Activated effector memory CD4-positive, alpha-beta T cell treated with anti-CD3 and anti-CD28 coated beads, Interleukin-2, amount 50 U/mL, for 16 hours (primary cell): ENCODE measurements around the gene ING4.
A peak's percentile ranks its signal among the peaks of the same experiment; 100 is the strongest.

ENCODE experiments used
- DNase-seq: peaks from one replicate; pipeline ENCODE4 v3.0.0-alpha.2; 2020

The ING4 gene

DNA sequence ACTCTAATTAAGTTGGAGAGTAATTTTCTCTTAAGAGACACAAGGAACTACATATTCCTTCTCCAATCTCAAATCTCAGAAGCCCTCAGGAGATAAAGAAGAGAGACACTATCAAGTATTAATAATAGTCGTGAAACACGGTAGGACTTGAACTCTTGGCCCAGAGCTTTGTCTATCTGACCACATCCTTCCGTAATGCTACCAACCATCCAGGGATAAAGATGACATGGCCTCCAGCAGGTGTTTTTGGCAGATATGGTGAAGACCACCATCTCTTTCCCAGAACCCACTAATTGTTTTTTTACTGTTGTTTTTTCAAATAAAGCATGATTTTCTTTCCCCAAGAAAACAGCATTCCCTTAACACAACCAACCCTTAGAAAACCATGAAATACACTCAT, 22.9 kb upstream of the ING4 start:
- no peak for DNase-seq

DNA sequence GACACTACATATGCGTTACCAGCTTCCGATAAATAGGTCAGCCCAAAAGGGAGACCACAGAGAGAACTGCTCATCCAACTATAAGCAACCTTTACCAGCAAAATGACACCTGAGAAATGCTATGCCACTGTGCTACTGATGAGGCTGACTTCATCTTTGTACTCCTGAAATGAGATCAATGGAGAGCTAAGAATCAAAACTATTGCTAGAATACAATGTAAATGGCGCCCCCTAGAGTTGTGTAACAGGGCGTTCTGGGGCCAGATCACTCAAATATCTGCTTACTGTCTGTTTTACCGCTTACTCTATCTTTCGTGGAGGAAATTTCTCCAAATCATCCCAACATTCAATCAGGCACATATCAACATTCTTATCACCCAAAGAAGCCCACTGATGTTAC, 21.7 kb upstream of the ING4 start:
- peak; percentile 70 for DNase-seq

DNA sequence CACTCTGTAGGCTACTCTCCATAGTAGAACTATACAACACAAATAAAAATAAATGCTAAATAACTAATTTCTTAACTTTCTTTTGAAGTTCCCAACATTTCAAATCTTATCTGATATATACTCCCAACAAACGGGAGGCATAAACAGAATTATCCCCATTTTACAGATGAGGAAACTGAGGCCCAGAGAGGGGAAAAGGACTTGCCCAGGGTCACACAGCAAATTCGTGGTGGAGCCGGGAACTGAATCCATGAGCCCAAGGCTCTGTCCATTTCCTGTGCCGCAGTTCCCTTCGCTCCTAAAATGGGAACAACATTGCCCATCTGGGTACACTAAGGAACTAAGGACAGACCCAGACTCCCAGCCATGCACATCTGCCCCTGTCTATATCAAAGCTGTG, 14.0 kb upstream of the ING4 start:
- DNase-seq, result no peak

DNA sequence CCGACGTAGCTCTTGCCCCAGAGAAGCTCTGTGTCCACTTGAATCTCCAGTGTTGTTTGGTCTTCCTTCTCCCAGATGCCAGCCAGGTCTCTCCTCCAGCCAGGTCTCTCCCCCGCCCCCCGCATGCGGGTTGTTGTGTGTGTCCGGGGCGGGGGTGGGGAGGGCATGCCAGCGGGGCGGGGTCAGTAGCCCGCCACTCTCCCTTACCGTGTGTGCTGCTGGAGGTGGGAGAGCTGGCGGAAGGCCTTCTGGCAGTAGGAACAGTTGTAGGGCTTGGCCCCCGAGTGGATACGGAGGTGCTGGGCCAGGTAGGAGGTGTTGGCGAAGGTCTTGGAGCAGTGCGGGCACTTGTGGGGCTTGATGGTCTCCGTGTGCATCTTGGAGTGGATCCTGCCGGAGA, 9.2 kb upstream of the ING4 start:
- DNase-seq, result no peak

DNA sequence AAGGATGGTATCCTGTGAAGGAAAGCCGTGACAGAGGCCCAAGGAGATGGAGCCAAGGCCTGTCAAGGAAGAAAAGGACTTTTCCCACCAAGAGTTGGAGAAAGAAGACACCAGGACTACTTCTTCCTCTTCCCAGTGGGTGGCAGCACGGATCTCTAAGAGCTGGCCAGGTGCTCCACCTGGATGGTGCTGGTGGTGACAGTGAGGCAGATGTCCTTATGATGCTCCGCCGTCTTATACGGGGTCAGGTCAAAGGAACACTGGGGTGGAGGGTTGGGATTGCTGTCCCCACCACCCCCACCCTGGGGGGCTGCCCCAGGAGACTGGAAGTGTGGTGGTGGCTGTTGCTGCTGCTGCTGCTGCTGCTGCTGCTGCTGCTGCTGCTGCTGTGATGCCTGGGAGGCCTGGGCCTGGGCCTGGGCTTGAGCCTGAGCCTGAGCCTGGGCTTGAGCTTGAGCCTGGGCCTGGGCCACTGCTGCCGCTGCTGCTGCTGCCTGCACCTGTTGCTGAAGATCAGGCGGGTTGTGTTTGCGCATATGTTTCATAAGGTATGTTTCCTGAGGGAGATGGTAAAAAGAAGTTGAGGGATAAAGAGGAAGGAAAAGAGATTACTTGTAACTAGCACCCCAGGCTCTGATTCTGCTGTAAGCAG, 4.8 kb upstream of the ING4 start:
- no peak for DNase-seq

DNA sequence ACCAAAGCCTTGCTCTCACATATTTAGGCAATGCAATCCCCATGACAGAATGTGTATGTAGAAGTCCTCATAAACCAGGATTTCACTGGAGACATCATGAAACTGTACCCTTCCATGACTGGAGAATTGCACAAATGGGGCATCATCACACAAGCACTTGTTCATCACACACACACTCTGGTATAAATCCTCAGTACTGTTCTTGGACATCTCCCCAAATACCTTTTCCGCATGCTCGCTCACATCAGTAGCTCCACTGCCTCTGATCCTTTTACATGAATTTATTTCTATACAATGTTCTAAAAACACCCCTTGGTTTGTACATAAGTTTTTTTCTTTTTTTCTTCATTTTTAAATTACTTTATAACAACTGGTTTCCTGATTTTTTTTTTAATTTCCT, 3.3 kb upstream of the ING4 start:
- no peak for DNase-seq

DNA sequence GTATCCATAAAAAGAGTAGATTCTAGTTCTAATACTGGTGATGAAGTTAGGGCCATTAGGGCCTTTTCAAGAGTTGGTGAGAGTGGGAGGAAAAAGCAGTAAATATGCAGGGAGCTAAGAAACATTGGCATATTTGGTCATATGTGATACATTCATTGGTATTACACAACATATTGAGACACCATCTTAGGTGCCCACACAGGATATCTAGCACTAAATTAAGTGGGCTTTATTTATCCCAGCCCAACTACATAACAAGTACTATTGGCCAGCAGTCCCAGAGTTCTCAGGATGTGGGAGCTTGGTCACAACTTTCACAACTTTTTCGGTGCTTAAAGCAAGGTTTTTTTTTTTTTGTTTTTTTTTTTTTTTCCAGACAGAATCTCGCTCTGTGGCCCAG, 2.0 kb upstream of the ING4 start:
- DNase-seq, result no peak

DNA sequence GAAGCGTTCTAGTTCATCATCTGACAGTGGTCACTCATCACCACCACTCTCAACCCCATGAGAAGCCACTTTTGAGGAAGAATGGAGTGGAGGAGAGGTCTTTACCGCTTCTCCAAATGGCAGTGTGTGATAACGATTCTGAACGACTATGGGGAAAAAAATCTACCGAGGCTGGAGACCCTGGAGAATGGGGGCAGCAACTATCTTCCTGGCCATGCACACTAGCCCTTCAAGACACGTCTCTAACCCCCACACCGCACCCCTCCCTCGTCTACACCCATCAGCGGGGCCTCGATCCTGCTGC, 365 bp downstream of the ING4 start:
- DNase-seq, result no peak

DNA sequence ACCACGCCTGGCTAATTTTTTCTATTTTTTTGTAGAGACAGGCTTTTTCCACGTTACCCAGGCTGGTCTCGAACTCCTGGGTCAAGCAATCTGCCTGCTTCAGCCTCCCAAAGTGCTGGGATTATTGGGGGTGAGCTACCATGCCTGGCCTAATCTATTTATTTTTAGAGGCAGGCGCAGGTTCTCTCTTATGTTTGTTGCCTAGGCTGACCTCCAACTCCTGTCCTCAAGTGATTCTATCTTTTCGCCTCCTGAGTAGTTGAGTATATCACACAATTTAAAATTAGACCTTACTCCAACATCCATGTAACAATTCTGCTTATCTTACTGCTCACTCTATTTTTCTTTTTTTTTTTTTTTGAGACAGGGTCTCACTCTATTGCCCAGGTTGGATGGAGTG, 8.9 kb downstream of the ING4 start:
- DNase-seq, result no peak

DNA sequence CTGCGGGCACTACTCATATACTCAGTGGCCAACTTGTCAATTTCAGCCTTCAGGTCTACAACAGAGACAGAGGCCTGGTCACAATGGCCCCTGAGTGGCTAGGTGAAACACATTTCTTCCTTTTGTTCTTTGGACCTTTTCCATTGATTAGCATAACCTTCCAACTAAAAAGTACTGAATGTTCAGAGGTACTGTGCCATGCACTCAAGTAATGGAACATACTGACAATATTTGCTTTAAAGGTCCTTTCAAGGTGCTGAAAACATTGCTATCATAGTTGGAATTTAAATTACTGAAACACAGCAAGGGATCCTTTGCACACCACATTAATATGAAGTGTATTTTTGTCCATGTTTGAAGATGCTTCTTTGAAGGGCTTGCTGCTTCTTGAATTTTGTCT, 9.6 kb downstream of the ING4 start:
- DNase-seq, result no peak

DNA sequence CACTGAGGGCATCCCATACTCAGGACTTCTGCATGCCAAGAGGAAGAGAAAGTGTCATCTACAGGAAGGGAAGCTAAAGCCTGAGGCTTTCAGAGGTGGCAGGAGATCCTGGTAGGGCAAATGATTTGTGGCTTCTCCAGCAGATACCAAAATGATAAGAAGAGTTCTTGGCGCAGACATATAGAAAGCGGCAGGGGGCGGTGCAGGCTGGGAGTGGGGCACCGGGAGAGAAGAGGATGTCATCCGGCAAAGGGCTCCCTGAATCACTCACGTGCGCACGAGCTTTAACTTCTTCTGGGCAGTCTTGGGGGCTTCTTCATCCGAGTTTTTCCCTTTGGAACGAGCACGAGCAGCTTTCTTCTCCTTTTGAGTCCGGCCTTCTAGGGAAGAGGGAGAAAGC, 10.5 kb downstream of the ING4 start:
- no peak for DNase-seq

DNA sequence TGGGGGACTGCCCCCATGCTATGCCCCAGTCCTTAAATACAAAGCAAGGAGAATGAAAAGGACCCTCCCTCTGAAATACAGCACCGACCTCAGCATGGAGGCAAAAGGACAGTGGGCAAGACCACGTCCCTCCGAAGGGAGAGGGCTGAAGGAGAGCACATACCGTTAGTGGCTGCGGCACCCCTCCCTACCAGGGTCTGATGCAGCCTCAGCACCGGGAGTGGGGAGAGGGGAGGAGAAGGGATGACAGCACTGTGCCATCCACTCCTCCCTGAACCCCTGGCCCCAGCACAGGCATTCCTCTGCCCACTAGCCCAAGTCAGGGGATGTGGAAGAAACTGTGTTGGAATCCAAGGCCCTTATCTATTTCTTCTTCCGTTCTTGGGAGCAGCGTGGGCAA, 12.1 kb downstream of the ING4 start:
- DNase-seq, result no peak

DNA sequence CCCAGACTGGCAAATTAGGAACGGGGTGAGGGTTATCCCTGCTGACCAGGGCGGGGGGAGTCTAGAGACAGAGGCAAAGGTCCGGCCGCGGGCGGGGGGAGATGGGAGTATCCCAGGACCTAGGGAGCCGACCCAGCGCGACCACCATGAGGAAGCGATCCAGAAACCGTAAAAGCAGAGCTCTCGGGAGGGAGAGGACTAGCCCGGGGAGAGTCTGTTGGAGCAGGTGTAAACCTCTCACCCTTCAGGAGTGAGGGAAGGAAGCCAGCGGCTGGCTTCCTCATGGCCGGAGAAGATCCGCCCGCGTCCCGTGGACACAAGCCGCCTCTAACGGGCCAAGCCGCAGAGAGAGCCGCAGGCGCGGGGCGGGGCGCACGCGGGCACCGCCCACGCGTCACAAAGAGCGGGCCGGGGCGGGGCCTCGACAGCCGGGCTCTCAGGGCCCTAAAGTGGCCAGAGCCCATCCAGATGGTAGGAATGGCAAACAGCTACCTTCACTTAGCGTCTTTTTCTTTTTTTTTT, 15.8 kb downstream of the ING4 start, which contains the start of gene ACRBP:
Gene ACRBP, minus strand, starts transcription at position 350 of the 522 bp plus-strand sequence. Its CDS starts 66 bp downstream, at position 284.
- DNase-seq, result peak; percentile 69

DNA sequence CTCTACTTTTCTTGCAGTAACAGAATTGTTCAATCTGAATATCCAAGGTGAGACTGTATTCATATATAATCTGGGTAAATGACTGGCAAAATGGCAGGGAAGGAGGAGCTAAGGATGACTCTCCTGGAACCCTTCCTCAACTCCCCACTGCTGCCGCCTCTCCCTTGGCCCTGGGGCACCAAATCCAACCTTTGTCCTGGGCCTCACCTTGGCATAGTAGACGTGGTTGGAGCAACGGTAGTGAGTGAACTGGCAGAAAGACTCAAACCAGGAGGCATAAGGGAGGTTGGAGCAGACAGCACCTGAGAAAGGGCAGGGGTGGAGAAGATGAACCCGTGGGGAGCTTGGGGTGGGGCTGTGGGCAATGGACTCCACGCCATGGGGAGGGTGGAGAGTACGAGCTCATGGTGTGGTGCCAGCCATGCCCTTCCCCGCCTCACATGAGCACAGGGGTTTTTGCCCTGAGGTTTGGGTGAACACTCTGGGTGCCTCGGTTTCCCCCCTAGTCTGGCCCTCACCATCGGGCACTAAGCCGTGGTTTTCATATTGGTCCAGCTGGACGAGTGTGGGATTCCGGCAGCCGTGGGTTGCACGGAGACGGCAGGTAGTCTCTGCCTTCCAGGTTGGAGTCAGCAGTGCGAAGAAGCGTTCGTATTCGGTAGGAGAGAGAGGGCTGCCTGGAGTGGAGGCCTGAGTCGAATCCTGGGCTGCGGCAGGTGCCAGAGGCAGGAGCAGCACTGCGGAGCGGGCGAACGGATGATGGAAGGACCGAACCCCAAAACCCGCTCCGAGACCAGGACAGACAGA, 16.4 kb downstream of the ING4 start:
- no peak for DNase-seq

DNA sequence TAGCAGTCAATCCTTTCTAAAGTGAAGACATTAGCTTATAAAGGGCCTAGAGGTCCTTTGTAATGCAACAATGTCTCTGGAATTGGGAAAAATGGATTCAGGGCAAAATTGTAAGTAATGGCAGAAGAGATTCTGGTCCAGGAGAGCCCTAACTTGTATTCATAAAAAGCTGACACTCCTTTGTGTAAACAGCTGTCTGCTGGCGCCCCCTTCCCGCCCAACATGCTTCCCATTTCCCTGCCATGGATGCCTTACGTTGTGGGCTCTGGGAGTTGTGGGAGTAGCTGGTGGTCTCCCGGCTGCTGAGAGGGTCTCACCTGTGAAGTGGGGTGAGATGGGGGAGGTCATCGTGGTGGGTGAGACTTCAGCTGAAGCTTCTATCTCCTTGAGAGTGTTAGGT, 18.0 kb downstream of the ING4 start:
- no peak for DNase-seq

DNA sequence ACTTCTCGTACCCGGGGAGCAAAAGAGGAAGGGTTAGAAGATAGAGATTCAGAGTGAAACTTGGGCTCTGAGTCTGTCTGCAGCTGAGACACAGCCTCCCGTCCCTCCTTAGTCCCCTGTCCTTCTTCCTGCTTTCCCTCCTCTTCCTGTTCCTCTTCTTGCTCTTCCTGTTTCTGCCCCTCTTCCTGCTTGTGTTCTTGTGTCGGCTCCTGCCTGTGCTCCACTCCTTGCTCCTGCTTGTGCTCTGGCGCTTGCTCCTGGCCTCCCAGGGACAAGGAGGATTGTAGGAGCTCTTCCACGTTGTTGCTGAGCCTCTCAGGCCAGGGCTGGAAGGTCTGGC, 18.7 kb downstream of the ING4 start:
- DNase-seq, result no peak

DNA sequence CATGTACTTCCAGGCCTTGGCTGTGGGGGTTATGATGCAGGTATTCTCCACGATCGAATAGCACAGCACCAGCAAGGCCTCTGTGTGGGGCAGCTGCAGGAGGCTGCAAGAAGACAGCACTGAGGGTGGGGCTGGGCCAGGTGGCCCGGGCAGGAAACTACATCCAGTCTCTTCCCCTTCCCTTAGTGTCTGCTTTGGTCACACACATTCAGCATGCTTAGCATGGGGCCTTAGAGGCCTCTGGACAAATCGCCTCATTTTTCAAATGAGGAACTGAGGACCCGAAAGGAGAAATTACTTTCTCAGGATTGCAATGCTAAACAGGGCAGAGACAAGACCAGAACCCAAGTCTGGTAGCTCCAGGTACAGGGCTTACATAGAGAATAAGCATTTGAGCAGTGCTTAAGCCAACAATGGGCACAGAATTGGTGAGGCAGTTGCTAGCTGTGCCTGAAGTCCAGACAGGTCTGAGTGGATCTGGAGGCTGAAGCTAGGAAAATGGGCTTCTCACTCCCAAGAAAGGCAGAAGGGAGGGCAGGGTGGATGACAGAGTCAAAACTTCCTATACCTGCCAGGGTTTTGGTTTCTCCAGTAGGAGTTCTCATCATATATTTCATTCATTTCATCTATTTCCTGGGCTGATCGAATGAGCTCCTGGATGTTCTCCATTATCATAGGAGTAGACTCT, 19.2 kb downstream of the ING4 start:
- DNase-seq, result no peak

DNA sequence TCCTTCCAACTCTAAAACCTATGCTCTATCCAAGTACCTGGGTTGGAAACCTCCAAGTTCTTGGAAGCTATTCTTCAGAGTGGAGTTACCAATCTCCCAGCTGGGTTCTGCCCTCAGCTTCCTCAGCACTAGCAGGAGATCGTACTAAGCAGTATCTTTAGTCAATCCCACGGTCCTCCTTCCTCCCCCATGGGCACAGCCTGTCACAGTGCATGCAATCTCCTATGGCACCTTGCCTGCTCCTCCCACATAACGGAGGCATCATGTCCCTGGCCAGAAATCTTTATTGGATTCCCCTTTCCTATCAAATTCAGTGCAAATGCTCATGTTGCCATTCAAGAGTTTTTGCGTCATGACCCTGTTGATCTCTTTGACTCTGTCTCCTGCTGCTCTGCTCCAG, 21.8 kb downstream of the ING4 start:
- no peak for DNase-seq

DNA sequence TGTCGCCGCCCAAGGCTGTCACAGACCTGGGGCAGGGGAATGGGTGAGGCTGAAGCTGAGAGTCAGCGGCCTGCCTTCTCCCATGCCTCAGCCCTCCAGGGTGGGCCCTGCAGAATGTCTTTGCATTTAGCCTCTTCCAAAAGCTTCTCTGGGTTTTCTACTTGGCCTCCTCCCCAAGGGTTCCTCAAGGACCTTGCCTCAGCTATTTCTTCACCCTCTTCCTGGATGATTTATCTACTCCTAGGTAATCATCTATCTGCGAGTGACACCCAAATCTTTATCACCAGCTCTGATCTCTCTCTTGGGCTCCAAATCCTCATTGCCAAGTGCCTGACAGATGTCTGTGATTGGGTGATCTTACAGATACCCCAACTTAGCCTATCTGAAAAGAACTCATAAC, 22.4 kb downstream of the ING4 start:
- no peak for DNase-seq

DNA sequence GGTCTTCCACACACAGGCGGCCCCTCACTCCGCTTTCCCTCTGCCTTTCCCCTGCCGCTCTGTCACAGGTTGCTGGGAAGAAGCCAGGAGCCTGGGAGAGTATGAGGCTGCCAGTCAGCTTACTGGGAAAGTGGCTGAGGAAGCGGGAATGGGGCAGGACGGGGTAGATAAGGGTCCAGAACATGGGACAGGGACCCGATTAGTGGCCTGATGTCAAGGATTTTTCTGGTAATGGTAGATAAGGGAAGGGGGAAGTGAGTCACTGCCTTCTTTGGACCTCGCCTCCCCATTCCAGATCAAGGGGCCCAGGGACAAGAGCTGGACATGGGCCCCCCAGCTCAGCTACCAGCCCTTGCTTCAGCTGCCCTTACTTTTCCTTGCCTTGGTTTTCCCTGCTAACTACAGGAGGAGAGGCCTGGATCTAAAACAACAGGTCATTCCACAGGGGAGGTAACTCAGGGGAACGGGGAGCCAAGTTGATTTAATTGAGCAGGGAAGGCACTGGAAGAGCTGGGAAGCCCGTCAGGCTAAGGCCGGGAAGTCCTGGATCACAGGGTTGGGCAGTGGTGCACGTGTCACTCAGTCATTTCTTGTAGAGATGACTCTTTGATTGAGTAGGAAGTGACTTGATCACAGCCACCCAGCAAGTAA, 23.6 kb downstream of the ING4 start:
- no peak for DNase-seq

DNA sequence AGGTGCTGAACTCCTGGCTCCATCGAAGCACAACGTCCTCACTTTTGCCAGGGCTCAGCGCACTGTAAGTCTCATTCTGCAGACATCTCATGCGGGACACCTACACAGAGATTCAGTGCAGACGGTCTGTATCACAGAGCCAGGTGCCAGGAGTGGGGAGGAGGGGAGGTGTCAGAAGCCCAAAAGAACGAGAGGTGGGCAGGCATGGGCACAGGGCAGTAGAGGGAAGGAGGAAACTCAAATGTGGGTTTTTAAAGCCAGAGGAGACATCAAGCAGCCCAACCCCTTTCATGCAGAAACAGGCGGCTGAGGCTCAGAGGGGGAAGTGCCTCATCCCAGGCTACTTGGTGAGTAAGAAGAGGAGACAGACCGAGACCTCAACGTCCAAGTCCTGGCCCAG, 24.6 kb downstream of the ING4 start:
- DNase-seq, result no peak

DNA sequence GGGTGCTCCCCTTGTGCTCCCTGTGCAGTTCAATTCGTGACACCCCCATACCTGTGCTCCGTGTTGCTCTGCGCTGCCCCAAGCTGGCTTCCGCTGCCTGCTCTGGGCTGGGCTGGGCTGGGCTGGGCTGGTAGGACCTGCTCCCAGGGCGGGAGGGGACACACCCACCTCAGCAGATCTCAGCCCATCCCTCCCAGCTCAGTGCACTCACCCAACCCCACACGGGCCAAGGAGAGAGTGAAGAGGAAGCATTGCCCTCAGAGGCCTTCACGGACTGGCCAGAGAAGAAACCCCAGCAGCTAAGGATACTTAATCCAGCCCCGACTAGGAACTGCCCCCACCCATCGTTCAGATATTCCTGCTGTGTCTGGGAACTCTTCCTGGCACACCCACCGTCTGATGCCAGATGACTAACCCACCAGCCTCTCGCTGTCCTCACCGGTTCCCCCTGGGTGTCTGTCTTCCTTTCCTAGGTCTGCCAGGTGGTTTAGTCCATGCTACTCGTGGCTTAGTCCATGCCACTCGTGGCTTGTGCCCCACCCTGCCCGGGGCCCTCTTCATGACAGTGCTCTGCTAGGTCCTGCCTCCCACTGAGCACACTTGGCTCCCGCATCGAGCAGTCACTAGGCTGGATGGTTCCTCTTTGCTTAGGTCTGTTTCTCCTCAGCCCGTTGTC, 26.9 kb downstream of the ING4 start, which contains the start of gene LPAR5:
Gene LPAR5, minus strand, starts transcription at position 104 of the 676 bp plus-strand sequence. CDS start 14,711 bp downstream, outside the sequence.
- peak; percentile 73 for DNase-seq

DNA sequence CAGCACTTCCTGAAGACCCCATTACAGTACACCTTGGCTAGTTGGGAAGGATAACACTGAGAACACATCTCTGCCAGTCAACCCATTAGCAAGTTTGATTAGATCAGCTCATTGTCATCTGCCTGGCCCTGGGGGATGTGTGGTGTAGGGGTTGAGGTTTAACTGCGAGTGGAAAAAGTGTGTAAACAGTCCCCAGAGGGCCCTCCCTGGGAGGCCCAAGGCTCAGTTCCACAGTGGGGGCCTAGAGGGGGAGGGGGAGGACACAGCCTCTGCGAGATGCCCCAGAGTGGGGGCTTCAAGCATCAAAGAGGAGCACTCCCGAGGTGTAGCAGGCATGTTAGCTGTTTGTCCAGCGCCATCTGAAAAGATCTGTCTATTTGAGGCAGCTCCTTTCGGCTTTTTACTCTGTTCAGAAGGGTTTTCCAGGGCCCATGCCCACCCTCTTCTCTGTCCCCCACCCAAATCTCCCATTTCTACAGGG, 27.5 kb downstream of the ING4 start:
- DNase-seq, result peak; percentile 81
